ENCODE measurements around the gene MOCS1.

Gene MOCS1

DNA sequence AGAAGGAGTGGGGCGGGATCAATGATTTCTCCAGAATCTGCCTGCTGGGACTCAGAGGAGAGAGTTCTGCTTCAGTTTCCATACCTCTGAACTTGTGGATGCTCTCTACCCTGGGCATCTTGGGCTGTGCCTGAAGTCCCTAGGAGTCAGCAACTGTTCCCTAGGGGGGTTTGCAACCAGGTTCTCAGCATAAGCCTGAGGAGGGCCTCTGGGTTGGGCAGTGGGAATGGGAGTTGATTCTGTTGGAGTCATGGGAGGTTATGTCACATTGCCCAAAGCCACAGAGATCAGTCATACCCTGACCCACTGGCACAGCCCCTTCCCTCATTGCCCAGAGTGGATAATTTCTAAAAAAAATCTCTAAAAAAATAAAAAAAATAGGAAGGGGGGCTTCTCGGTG, 47.4 kb downstream of the MOCS1 start:
- TF ChIP-seq, protein P1, sequence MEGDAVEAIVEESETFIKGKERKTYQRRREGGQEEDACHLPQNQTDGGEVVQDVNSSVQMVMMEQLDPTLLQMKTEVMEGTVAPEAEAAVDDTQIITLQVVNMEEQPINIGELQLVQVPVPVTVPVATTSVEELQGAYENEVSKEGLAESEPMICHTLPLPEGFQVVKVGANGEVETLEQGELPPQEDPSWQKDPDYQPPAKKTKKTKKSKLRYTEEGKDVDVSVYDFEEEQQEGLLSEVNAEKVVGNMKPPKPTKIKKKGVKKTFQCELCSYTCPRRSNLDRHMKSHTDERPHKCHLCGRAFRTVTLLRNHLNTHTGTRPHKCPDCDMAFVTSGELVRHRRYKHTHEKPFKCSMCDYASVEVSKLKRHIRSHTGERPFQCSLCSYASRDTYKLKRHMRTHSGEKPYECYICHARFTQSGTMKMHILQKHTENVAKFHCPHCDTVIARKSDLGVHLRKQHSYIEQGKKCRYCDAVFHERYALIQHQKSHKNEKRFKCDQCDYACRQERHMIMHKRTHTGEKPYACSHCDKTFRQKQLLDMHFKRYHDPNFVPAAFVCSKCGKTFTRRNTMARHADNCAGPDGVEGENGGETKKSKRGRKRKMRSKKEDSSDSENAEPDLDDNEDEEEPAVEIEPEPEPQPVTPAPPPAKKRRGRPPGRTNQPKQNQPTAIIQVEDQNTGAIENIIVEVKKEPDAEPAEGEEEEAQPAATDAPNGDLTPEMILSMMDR (IDR thresholded peaks at IDR 0.05), result no peak
- TF ChIP-seq ZFX (IDR thresholded peaks at IDR 0.05; ENCODE audit: borderline replicate concordance), result no peak
- H3K27ac ChIP-seq, result no peak overlapping the region

DNA sequence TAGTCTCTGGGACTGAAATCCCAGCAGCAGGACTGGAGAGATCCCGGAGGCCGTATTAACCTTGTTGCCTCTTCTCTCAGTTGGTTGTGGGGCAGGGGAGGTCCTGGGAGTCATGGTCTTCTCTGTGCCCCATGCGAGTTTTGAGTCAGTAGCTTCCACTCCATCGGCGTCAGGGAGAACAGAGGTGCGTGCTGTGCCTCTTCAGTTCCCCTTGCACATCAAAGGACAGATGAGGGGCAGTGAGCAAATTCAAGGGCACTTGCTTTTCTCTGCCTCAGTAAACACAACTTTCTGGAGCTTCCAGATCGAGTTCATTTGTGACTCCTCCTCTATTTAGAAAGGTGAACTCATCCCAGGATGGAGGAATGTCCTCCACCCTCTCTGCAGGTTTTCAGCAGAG, 48.6 kb downstream of the MOCS1 start:
- TF ChIP-seq, protein P1 (IDR thresholded peaks at IDR 0.05), result no peak
- TF ChIP-seq ZFX (IDR thresholded peaks at IDR 0.05; ENCODE audit: borderline replicate concordance), result no peak
- no peak overlapping the region for H3K27ac ChIP-seq

DNA sequence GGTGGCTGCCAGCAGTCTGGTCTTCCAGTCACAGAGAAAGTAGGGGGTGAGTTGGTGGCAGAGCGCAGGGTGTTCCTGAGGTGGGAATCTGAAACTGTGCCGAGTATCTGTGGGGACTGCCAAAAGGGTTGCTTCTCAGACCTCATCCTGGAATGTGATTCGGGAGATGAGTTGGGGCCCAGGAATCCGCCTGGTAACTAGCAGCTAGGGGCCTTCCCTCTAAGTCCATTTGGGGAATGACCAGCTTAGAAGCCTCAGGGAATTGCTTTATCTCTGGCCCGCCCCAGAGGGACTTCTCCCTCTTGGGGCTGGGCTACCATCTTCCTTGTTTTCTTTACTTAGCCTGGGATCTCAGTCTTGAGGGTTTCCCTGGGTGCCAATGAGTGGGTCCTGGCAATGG, 49.6 kb downstream of the MOCS1 start:
- H3K27ac ChIP-seq, result no peak overlapping the region
- TF ChIP-seq, protein P1 (IDR thresholded peaks at IDR 0.05), result no peak
- no peak for TF ChIP-seq ZFX (IDR thresholded peaks at IDR 0.05; ENCODE audit: borderline replicate concordance)

DNA sequence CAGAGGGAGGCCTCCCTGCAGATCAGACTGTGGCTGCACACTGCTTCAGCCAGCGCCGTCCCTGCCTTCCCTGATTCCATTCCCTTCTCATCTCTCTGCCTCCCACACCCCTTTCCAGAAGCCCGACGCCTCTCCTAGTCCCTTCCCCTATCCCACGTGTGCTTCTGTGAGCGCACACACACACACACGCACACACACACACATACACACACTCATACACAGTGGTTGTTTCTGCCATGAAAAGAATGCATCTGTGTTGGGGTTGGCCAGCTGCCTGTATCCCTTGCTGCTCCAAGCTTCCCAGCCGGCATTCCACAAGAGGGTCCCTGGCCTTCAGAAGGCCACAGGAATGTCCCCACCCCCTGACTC, 51.7 kb downstream of the MOCS1 start:
- no peak overlapping the region for H3K27ac ChIP-seq
- no peak for TF ChIP-seq ZFX (IDR thresholded peaks at IDR 0.05; ENCODE audit: borderline replicate concordance)
- TF ChIP-seq, protein P1 (IDR thresholded peaks at IDR 0.05), result no peak

DNA sequence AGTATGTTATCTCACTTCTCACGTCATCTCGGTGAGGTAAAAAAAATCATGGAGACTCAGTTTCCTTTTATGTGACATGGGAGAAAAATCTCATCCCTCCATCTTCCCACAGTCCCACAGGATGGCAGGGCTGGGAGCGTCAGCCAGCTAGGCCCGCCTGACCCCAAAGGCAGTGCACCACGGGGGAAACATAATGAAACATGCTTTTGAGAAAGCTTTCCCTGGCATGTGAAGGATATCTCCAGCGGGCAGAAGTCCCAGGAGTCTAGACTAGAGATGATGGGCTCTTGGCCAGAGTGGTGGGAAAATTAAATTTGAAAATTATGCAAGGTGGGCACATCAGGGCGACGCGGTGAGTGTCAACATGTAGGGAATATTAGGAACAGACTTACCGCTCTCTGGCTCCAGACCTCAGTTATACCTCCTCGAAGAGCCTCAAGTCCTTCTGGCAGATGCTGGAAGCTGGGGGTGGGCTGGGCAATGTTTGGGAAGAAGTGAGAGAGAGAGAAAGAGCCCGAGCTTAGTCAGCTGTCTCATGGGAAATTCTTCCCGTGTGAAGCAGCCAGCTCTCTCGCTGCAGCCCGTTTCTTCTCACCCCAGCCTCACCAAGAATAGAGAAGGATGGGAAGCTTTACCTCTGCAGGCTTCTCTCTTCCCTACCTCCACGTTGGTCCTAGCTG, 52.3 kb downstream of the MOCS1 start:
- H3K27ac ChIP-seq, result no peak overlapping the region
- TF ChIP-seq ZFX (IDR thresholded peaks at IDR 0.05; ENCODE audit: borderline replicate concordance), result no peak
- TF ChIP-seq, protein P1 (IDR thresholded peaks at IDR 0.05), result no peak

DNA sequence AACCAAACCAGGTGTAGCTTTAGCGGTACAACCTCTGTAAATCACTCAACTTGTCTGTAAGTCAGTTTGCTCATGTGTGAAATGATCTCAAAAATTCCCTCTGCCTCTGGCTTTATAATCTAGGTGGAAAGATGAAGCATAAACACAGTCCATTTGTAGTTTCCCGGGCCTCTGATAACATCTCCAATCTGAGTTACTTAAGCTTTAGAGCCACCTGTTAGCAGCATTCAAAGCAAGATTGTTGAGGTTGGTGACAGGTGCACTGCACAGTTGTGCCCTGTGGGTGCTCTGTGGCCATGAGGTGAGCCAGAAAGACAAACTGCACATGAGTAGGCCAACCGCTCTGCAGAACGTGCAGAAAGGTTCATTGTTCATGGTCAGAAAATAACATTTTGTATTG, 53.7 kb downstream of the MOCS1 start:
- H3K27ac ChIP-seq, result no peak overlapping the region
- TF ChIP-seq, protein P1 (IDR thresholded peaks at IDR 0.05), result no peak
- TF ChIP-seq ZFX (IDR thresholded peaks at IDR 0.05; ENCODE audit: borderline replicate concordance), result no peak

DNA sequence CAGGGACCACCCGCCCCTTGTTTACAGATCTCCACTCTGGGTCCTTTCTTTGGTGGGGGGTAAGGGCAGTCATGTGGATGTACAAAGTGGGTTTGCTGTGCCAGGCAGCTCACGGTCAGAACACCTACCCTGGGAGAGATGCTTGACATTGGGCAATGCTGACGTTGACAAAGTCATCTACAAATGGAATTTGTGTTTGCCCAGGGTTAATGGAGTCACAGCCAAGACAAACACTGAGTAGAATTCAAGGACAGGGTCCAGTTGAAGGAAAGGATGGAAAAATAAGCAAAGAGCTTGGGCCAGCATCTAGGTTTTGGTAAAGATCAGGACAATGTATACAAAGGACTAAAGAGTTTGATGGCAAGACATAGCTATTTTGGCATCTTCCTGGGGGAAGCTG, 54.7 kb downstream of the MOCS1 start:
- TF ChIP-seq, protein P1 (IDR thresholded peaks at IDR 0.05), result no peak
- TF ChIP-seq ZFX (IDR thresholded peaks at IDR 0.05; ENCODE audit: borderline replicate concordance), result no peak
- H3K27ac ChIP-seq, result no peak overlapping the region

Measured in 22Rv1 (cell line).